Stomach (tissue), 4 donors: ENCODE measurements around the gene APP.

Source experiments
- EP300 ChIP-seq: sonication (generic); formaldehyde crosslinking; IDR thresholded peaks from one replicate; pipeline ENCODE4 v1.6.1; 2017; ENCODE audit warnings: antibody characterized with exemption
- TF ChIP-seq, protein P1 (sequence below), 7 experiments: fragments of 450-650 bp in 4 of 7; fragments of 200-600 bp in 3 of 7; sonication (generic) in 3 of 7; IDR thresholded peaks; one replicate each; pipeline ENCODE4 v1.5.1; 2016 to 2019; ENCODE audit warnings: antibody characterized with exemption in 7 of 7, control low read depth in 2 of 7, mild to moderate bottlenecking in 1 of 7

DNA sequence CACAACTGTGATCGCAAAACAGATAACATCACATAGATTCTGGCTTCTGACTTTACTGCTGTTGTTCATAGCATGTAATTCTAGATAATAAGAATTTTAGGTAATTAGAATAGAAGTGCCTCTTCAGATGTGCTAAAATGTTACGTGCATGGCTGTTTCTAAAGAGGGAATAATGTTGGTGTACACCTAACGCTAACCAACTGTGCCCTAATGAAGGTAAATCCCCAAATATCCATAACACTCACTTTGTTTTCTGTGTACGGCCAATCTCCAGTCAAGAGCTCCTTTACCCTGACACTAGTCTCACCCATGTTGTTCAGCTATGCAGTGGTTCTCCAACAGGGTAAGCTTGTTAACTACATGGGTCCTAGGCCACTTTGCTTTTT lies 44.4 kb downstream of the APP start:
- no peak for TF ChIP-seq EP300
- TF ChIP-seq, protein P1, sequence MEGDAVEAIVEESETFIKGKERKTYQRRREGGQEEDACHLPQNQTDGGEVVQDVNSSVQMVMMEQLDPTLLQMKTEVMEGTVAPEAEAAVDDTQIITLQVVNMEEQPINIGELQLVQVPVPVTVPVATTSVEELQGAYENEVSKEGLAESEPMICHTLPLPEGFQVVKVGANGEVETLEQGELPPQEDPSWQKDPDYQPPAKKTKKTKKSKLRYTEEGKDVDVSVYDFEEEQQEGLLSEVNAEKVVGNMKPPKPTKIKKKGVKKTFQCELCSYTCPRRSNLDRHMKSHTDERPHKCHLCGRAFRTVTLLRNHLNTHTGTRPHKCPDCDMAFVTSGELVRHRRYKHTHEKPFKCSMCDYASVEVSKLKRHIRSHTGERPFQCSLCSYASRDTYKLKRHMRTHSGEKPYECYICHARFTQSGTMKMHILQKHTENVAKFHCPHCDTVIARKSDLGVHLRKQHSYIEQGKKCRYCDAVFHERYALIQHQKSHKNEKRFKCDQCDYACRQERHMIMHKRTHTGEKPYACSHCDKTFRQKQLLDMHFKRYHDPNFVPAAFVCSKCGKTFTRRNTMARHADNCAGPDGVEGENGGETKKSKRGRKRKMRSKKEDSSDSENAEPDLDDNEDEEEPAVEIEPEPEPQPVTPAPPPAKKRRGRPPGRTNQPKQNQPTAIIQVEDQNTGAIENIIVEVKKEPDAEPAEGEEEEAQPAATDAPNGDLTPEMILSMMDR (IDR thresholded peaks at IDR 0.05) = no peak
